MM.1S (cell line): ENCODE data around the gene TPM1.

Experiments
- CTCF ChIP-seq: fragments of 300-600 bp; sonication (generic); IDR thresholded peaks from 2 replicates; pipeline ENCODE4 v1.5.1; 2016; ENCODE audit warnings: antibody characterized with exemption, low read length, mixed read lengths
- EZH2 ChIP-seq: fragments of 300-600 bp; sonication (generic); optimal IDR thresholded peaks from 2 replicates; pipeline ENCODE3; 2017; ENCODE audit warnings: low read depth, mild to moderate bottlenecking, antibody characterized with exemption, low read length, mixed read lengths
- EZH2phosphoT487 ChIP-seq: fragments of 300-600 bp; sonication (generic); IDR thresholded peaks from 2 replicates; pipeline ENCODE4 v1.6.1; 2018; ENCODE audit warnings: antibody characterized with exemption, low read length

- no peak for TF ChIP-seq CTCF
- no peak for TF ChIP-seq EZH2phosphoT487
- no peak for TF ChIP-seq EZH2
Measured at GRCh38 chr15:63018639-63019038, 23.9 kb upstream of the TPM1 start.
